ENCODE measurements around the gene EEFSEC.

GRCh38 chr3:128404276-128405068 lies 251.2 kb downstream of the EEFSEC start:
- TF ChIP-seq CTCF (IDR thresholded peaks at IDR 0.05; ENCODE audit: insufficient read depth, low read length) (no peak), POLR2AphosphoS5 (IDR thresholded peaks at IDR 0.05; ENCODE audit: low read depth) (no peak), SPI1 (IDR thresholded peaks at IDR 0.05; ENCODE audit: borderline replicate concordance, low read depth) (no peak)

Measured in HL-60 (cell line).